Tibial artery (tissue), 4 donors: Measurements from ENCODE around the gene DOCK10.

Experiments
- DNase-seq, 2 donors: peaks; one replicate each; pipeline ENCODE4 v3.0.0-alpha.2; 2019
- H3K27ac ChIP-seq, 2 donors: fragments of 200-600 bp; sonication (generic) in 1 of 2; 1 replicate in 1 of 2; 2 replicates in 1 of 2; pipeline ENCODE4 v1.5.1; 2018 to 2019; ENCODE audit warnings: mild to moderate bottlenecking in 1 of 2
- H3K27me3 ChIP-seq, 2 donors: fragments of 200-600 bp; sonication (generic) in 1 of 2; one replicate each; pipeline versions ENCODE4 v1.5.1 to v1.6.0; 2016 to 2019
- H3K36me3 ChIP-seq, 3 donors: fragments of 200-600 bp; sonication (generic) in 2 of 3; one replicate each; pipeline ENCODE4 v1.5.1; 2016 to 2019; ENCODE audit warnings: mild to moderate bottlenecking in 2 of 3
- H3K4me1 ChIP-seq, 4 donors: fragments of 200-600 bp; sonication (generic) in 2 of 4; 1 replicate in 3 of 4; 2 replicates in 1 of 4; pipeline ENCODE4 v1.5.1; 2016 to 2019
- H3K4me3 ChIP-seq, 2 donors: fragments of 200-600 bp; sonication (generic) in 1 of 2; 1 replicate in 1 of 2; 2 replicates in 1 of 2; pipeline ENCODE4 v1.5.1; 2018 to 2019; ENCODE audit warnings: mild to moderate bottlenecking in 2 of 2
- H3K9me3 ChIP-seq, 3 donors: fragments of 200-600 bp; sonication (generic) in 1 of 3; one replicate each; pipeline ENCODE4 v1.5.1; 2016 to 2019
- CTCF ChIP-seq, 2 experiments: fragments of 200-600 bp in 1 of 2; fragments of 450-650 bp in 1 of 2; IDR thresholded peaks; one replicate each; pipeline ENCODE4 v1.5.1; 2017 to 2019; ENCODE audit warnings: antibody characterized with exemption in 2 of 2, mild to moderate bottlenecking in 1 of 2, moderate library complexity in 1 of 2
- intact Hi-C: fragments of 100-400 bp; cut with DNase I; formaldehyde crosslinking; loops from one replicate; pipeline ENCODE4 v1.15.0; 2023; ENCODE audit warnings: low total_unique reads

The DOCK10 gene

GRCh38 chr2:224798180-224798579 is 244.1 kb downstream of the DOCK10 start:
- no peak for TF ChIP-seq CTCF (IDR thresholded peaks at IDR 0.05)
- H3K27ac ChIP-seq, result no peak overlapping the region
- H3K4me3 ChIP-seq, result no peak overlapping the region
- H3K36me3 ChIP-seq, result peaks cover 78 to 91% (median 80%) of the 10 kb centered on the region in 3 donors
- intact Hi-C loops, result no loop called here
- H3K4me1 ChIP-seq, result no peaks in the 10 kb centered on the region
- H3K27me3 ChIP-seq, result no peaks in the 10 kb centered on the region
- H3K9me3 ChIP-seq, result no peaks in the 10 kb centered on the region
- DNase-seq, result no peak

GRCh38 chr2:224796695-224797305 is 245.5 kb downstream of the DOCK10 start:
- no peak for DNase-seq
- intact Hi-C loops, result no loop called here
- no peaks in the 10 kb centered on the region for H3K9me3 ChIP-seq
- H3K4me1 ChIP-seq, result no peaks in the 10 kb centered on the region
- no peak for TF ChIP-seq CTCF (IDR thresholded peaks at IDR 0.05)
- peaks cover 77 to 87% (median 79%) of the 10 kb centered on the region in 3 donors for H3K36me3 ChIP-seq
- no peak overlapping the region for H3K27ac ChIP-seq
- H3K4me3 ChIP-seq, result no peak overlapping the region
- no peaks in the 10 kb centered on the region for H3K27me3 ChIP-seq

GRCh38 chr2:224793946-224794345 is 248.3 kb downstream of the DOCK10 start:
- no peaks in the 10 kb centered on the region for H3K9me3 ChIP-seq
- H3K4me1 ChIP-seq, result no peaks in the 10 kb centered on the region
- H3K27ac ChIP-seq, result no peak overlapping the region
- peaks cover 62 to 85% (median 77%) of the 10 kb centered on the region in 3 donors for H3K36me3 ChIP-seq
- no peaks in the 10 kb centered on the region for H3K27me3 ChIP-seq
- intact Hi-C loops, result no loop called here
- H3K4me3 ChIP-seq, result no peak overlapping the region
- peak in 1 of 2 donors; percentile 68 for DNase-seq
- TF ChIP-seq CTCF (IDR thresholded peaks at IDR 0.05), result no peak

- DNase-seq, result no peak
- peaks cover 50 to 70% (median 51%) of the 10 kb centered on the region in 3 donors for H3K36me3 ChIP-seq
- intact Hi-C loops, result no loop called here
Observed at GRCh38 chr2:224786848-224787247, 255.4 kb downstream of the DOCK10 start.

GRCh38 chr2:224781400-224781799 is 260.9 kb downstream of the DOCK10 start:
- peaks cover 19 to 48% (median 23%) of the 10 kb centered on the region in 3 donors for H3K36me3 ChIP-seq
- no peak for TF ChIP-seq CTCF (IDR thresholded peaks at IDR 0.05)
- no peaks in the 10 kb centered on the region for H3K4me1 ChIP-seq
- intact Hi-C loops, result no loop called here
- no peak for DNase-seq
- H3K4me3 ChIP-seq, result no peak overlapping the region
- H3K27ac ChIP-seq, result no peak overlapping the region
- H3K9me3 ChIP-seq, result no peaks in the 10 kb centered on the region
- H3K27me3 ChIP-seq, result no peaks in the 10 kb centered on the region

More at GRCh38 chr2:224786848-224787247, 255.4 kb downstream of the DOCK10 start:
- TF ChIP-seq CTCF (IDR thresholded peaks at IDR 0.05), result no peak
- Histone ChIP-seq H3K4me3 (no peak overlapping the region), H3K4me1 (no peaks in the 10 kb centered on the region), H3K9me3 (no peaks in the 10 kb centered on the region), H3K27me3 (no peaks in the 10 kb centered on the region), H3K27ac (no peak overlapping the region)
